Dendritic cell treated with granulocyte-macrophage colony-stimulating factor and Interleukin-4, amounts not matched to agents 40 ng/mL and 50 ng/mL, for 4 days (primary cell): ENCODE measurements around the gene PPP4R4.
"Not testable (repeated sequence)": the region's sequence is repeated elsewhere in the genome, so short reads cannot be mapped to it uniquely, and the experiment has no call there.

ENCODE experiments used
- H3K27ac Mint-ChIP-seq: one replicate; pipeline ENCODE4 v1.8.0; 2022; ENCODE audit warnings: mild to moderate bottlenecking, mixed read lengths
- H3K27me3 Mint-ChIP-seq: one replicate; pipeline ENCODE4 v1.8.0; 2022; ENCODE audit warnings: mild to moderate bottlenecking, mixed read lengths
- H3K36me3 Mint-ChIP-seq: one replicate; pipeline ENCODE4 v1.8.0; 2022; ENCODE audit warnings: low read depth, mixed read lengths
- H3K4me1 Mint-ChIP-seq: one replicate; pipeline ENCODE4 v1.8.0; 2022; ENCODE audit warnings: low read depth, mixed read lengths
- H3K4me3 Mint-ChIP-seq: one replicate; pipeline ENCODE4 v1.8.0; 2022; ENCODE audit warnings: mild to moderate bottlenecking, moderate library complexity, mixed read lengths
- H3K9me3 Mint-ChIP-seq: one replicate; pipeline ENCODE4 v1.8.0; 2022; ENCODE audit warnings: mixed read lengths
- intact Hi-C: fragments of 100-400 bp; cut with micrococcal nuclease; formaldehyde crosslinking; loops from one replicate; pipeline ENCODE4 v1.15.0; 2022

Gene PPP4R4

DNA sequence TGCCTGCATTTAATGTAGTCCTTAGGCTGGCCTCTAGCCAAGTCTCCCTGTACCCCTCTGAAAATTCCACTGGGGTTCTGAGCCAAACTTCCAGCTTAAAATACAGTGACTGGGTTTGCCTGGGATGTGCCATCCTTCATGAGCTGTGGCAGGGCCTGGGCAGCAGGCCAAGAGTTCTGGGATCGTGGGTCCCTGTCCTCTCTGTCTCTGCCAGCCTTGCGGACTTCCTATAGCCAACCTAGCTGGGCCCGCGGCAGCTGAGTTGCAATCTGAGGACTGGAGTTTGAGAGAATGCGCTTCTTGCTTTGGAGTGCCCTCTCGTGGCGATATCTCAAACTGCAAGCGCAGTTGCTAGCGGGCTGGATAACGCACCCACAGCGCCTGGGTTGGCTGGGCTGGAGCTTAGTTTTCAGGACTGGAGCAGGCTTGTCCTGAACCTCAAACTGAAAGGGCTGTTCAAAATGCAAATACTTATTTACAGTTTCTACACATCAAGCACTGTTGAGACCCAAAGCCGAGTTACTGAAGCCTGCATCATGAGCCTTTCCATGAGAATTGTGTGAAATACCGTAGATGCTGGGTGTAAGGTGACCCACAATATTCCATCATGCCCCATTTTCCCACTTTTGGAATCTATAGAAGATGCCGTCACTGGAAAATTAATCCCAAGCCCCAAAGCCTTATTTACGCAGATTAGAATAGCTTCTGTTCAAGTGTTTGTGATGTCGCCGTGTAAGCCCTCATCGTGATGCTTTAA lies 37.4 kb upstream of the PPP4R4 start:
- Mint-ChIP-seq H3K27me3 (peaks cover 17% of the 10 kb centered on the region), H3K27ac (no peak overlapping the region), H3K9me3 (peaks cover 9% of the 10 kb centered on the region), H3K4me1 (no peaks in the 10 kb centered on the region), H3K36me3 (no peaks in the 10 kb centered on the region), H3K4me3 (no peak overlapping the region)
- intact Hi-C loops = loop anchor here (1.0 to 2.0 kb wide), 2 partner anchors 56 to 100 kb away; partner anchors contain the start of genes DDX24 and IFI27L1

DNA sequence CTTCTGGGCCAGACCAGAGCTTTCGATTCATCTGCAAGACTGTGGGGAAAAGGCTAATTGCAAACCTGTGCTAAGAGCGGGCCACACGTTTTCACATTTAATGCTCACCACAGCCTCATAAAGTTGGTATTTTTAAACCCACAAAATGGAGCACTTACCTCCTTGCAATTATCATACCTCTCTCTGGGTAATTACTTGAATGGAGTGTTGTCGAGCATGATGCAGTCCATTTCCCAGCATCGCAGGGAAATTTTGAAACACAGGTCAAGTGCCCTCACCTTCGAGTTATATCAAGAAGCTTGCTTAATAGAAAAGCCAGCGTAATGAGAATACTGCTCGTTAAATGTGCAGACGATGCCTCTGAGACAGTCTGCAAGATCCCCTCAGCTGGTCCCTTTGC lies 35.9 kb upstream of the PPP4R4 start:
- Mint-ChIP-seq H3K4me3 (no peak overlapping the region), H3K9me3 (peaks cover 9% of the 10 kb centered on the region), H3K27me3 (peaks cover 16% of the 10 kb centered on the region), H3K4me1 (no peaks in the 10 kb centered on the region), H3K27ac (no peak overlapping the region), H3K36me3 (no peaks in the 10 kb centered on the region)
- intact Hi-C loops = no loop called here

- no peaks in the 10 kb centered on the region for H3K4me1 Mint-ChIP-seq
- no peak overlapping the region for H3K27ac Mint-ChIP-seq
- peaks cover 9% of the 10 kb centered on the region for H3K9me3 Mint-ChIP-seq
- intact Hi-C loops = no loop called here
- H3K27me3 Mint-ChIP-seq = peaks cover 14% of the 10 kb centered on the region
- no peaks in the 10 kb centered on the region for H3K36me3 Mint-ChIP-seq
- no peak overlapping the region for H3K4me3 Mint-ChIP-seq
Observed at GRCh38 chr14:94139006-94139405, 35.1 kb upstream of the PPP4R4 start.

- intact Hi-C loops = no loop called here
Observed at GRCh38 chr14:94139421-94139820, 34.7 kb upstream of the PPP4R4 start.

DNA sequence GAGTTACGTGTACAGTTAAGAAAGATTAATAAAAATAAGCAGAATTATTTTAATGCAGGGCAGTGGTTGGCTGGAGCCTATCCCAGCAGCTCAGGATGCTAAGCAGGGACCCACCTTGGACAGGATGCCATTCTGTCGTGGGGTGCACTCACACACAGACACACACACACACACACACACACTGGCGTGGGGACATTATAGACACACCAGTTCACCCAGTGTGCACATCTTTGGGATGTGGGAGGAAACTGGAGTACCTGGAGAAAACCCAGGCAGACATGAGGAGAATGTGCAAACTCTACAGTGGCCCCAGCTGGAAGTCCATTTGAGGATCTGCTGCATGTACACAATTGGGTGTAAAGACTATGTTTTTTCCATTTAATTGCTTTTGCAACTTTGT lies 31.9 kb upstream of the PPP4R4 start:
- H3K4me3 Mint-ChIP-seq = no peak overlapping the region

More at GRCh38 chr14:94139421-94139820, 34.7 kb upstream of the PPP4R4 start:
- no peak overlapping the region for H3K27ac Mint-ChIP-seq
- H3K36me3 Mint-ChIP-seq = no peaks in the 10 kb centered on the region
- H3K9me3 Mint-ChIP-seq = peaks cover 9% of the 10 kb centered on the region
- peaks cover 2% of the 10 kb centered on the region for H3K4me1 Mint-ChIP-seq
- H3K27me3 Mint-ChIP-seq = peaks cover 13% of the 10 kb centered on the region
- no peak overlapping the region for H3K4me3 Mint-ChIP-seq

GRCh38 chr14:94142836-94143235 lies 31.3 kb upstream of the PPP4R4 start:
- Mint-ChIP-seq H3K4me1 (peaks cover 8% of the 10 kb centered on the region), H3K27ac (no peak overlapping the region), H3K9me3 (no peaks in the 10 kb centered on the region), H3K4me3 (no peak overlapping the region), H3K27me3 (no peaks in the 10 kb centered on the region), H3K36me3 (no peaks in the 10 kb centered on the region)
- intact Hi-C loops = no loop called here

More for the DNA sequence above, 31.9 kb upstream of the PPP4R4 start:
- Mint-ChIP-seq H3K27ac (no peak overlapping the region), H3K27me3 (peaks cover under 1% of the 10 kb centered on the region), H3K4me1 (peaks cover 8% of the 10 kb centered on the region), H3K36me3 (no peaks in the 10 kb centered on the region), H3K9me3 (no peaks in the 10 kb centered on the region)
- intact Hi-C loops = no loop called here

DNA sequence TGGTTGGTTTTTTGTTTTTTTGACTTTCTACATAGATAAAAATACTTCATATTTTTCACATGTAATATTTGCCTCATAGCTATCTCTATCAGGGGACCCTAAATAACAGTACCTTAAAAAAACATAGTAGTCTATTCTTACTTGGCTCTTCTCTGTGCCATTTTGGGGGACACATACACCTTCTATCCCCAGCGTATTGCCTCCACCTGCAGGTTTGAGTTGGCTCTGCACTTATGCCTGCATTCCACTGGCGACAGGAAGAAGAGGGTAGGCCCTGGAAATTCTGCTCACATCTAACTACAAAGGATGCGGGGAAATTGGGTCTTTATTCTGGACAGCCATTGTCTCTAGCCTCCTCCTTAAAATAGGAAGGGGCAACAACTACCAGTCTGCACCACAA lies 30.9 kb upstream of the PPP4R4 start:
- intact Hi-C loops = no loop called here
- no peaks in the 10 kb centered on the region for H3K27me3 Mint-ChIP-seq
- no peaks in the 10 kb centered on the region for H3K9me3 Mint-ChIP-seq
- H3K4me3 Mint-ChIP-seq = no peak overlapping the region
- H3K27ac Mint-ChIP-seq = no peak overlapping the region
- no peaks in the 10 kb centered on the region for H3K36me3 Mint-ChIP-seq
- H3K4me1 Mint-ChIP-seq = peaks cover 8% of the 10 kb centered on the region

- no peak overlapping the region for H3K27ac Mint-ChIP-seq
- no peaks in the 10 kb centered on the region for H3K36me3 Mint-ChIP-seq
Observed at GRCh38 chr14:94143711-94144110, 30.4 kb upstream of the PPP4R4 start.

GRCh38 chr14:94144765-94145164 lies 29.4 kb upstream of the PPP4R4 start:
- H3K9me3 Mint-ChIP-seq = no peaks in the 10 kb centered on the region
- no peak overlapping the region for H3K27ac Mint-ChIP-seq
- H3K27me3 Mint-ChIP-seq = peaks cover 2% of the 10 kb centered on the region
- no peak overlapping the region for H3K4me3 Mint-ChIP-seq
- peaks cover 8% of the 10 kb centered on the region for H3K4me1 Mint-ChIP-seq
- H3K36me3 Mint-ChIP-seq = no peaks in the 10 kb centered on the region
- intact Hi-C loops = no loop called here

More at GRCh38 chr14:94143711-94144110, 30.4 kb upstream of the PPP4R4 start:
- H3K9me3 Mint-ChIP-seq = no peaks in the 10 kb centered on the region
- intact Hi-C loops = no loop called here
- no peaks in the 10 kb centered on the region for H3K27me3 Mint-ChIP-seq
- no peak overlapping the region for H3K4me3 Mint-ChIP-seq
- H3K4me1 Mint-ChIP-seq = peaks cover 8% of the 10 kb centered on the region

DNA sequence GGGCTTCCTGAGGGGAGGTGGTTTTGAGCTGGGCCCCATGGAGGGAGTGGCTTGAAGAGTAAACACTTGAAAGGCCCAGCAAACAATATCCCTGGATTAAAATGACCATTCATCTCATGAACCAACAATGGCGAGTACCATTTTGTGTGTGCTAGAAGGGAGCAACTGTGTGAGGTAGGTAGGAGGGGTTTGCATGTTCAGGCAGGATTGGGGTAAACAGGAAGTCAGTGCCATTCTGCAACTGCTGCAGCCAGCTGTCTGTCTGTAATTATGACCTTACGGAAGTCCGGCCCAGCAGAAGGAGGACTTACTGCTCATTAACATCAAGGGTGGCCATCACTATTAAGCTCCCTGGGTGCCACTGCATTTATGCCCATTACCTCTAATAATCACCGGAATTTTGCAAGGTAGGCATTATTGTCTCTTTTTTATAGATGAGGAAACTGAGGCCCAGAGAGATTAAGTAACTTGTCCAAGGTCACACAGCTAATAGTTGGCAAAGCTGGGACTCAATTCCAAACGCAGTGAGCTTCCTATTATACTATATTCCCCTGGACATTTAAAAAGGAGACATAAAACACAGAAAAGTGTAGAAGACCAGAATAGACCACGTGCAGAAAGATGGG lies 28.1 kb upstream of the PPP4R4 start:
- Mint-ChIP-seq H3K36me3 (no peaks in the 10 kb centered on the region), H3K27me3 (peaks cover 2% of the 10 kb centered on the region), H3K27ac (no peak overlapping the region), H3K9me3 (no peaks in the 10 kb centered on the region), H3K4me1 (peaks cover 8% of the 10 kb centered on the region), H3K4me3 (no peak overlapping the region)
- intact Hi-C loops = no loop called here

GRCh38 chr14:94152676-94153075 lies 21.4 kb upstream of the PPP4R4 start:
- Mint-ChIP-seq H3K27me3 (peaks cover 2% of the 10 kb centered on the region), H3K4me3 (no peak overlapping the region), H3K36me3 (no peaks in the 10 kb centered on the region), H3K9me3 (no peaks in the 10 kb centered on the region), H3K27ac (no peak overlapping the region), H3K4me1 (peaks cover 9% of the 10 kb centered on the region)
- intact Hi-C loops = no loop called here

- Mint-ChIP-seq H3K4me1 (peaks cover 9% of the 10 kb centered on the region), H3K27me3 (peaks cover 2% of the 10 kb centered on the region), H3K4me3 (no peak overlapping the region), H3K27ac (no peak overlapping the region), H3K9me3 (no peaks in the 10 kb centered on the region), H3K36me3 (no peaks in the 10 kb centered on the region)
- intact Hi-C loops = no loop called here
Observed at GRCh38 chr14:94153750-94154342, 20.3 kb upstream of the PPP4R4 start.

DNA sequence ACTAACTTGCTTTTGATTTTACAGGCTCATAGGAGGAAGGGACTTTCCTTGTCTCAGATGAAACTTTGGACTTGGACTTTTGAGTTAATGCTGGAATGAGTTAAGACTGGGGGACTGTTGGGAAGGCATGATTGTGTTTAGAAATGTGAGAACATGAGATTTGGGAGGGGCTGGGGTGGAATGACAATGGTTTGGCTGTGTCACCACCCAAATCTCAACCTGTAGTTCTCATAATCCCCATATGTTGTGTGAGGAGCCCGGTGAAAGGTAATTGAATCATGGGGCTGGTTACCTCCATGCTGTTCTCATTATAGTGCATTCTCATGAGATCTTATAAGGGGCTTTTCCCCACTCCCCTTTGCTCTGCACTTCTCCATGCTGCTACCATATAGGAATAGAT lies 18.0 kb upstream of the PPP4R4 start:
- H3K4me3 Mint-ChIP-seq, H3K9me3 Mint-ChIP-seq, H3K36me3 Mint-ChIP-seq, H3K27ac Mint-ChIP-seq, H3K27me3 Mint-ChIP-seq, intact Hi-C loops: not testable (repeated sequence)
- H3K4me1 Mint-ChIP-seq = peaks cover 11% of the 10 kb centered on the region

GRCh38 chr14:94157197-94157596 lies 16.9 kb upstream of the PPP4R4 start:
- no peaks in the 10 kb centered on the region for H3K27me3 Mint-ChIP-seq
- H3K9me3 Mint-ChIP-seq = no peaks in the 10 kb centered on the region
- intact Hi-C loops = no loop called here
- peaks cover 19% of the 10 kb centered on the region for H3K4me1 Mint-ChIP-seq
- H3K27ac Mint-ChIP-seq = no peak overlapping the region
- H3K36me3 Mint-ChIP-seq = no peaks in the 10 kb centered on the region
- no peak overlapping the region for H3K4me3 Mint-ChIP-seq
